BLaER1 treated with 17β-estradiol and CSF1 and Interleukin-3, amounts not matched to agents 10 nM and 100 nM (cell line): ENCODE data around the gene CLDN10.
A peak's percentile ranks its signal among the peaks of the same experiment; 100 is the strongest.

Experiments
- H3K27ac ChIP-seq, 11 experiments: shearing (Covaris generic); formaldehyde crosslinking; 2 replicates each; pipeline ENCODE4 v1.8.1; 2022
- H3K27me3 ChIP-seq, 11 experiments: shearing (Covaris generic); formaldehyde crosslinking; 2 replicates each; pipeline ENCODE4 v1.8.1; 2022
- H3K36me3 ChIP-seq, 11 experiments: shearing (Covaris generic); formaldehyde crosslinking; 2 replicates each; pipeline ENCODE4 v1.8.1; 2022
- H3K4me1 ChIP-seq, 10 experiments: shearing (Covaris generic); formaldehyde crosslinking; 2 replicates each; pipeline ENCODE4 v1.8.1; 2022
- H3K4me2 ChIP-seq, 11 experiments: shearing (Covaris generic); formaldehyde crosslinking; 2 replicates each; pipeline ENCODE4 v1.8.1; 2022
- H3K4me3 ChIP-seq, 10 experiments: shearing (Covaris generic); formaldehyde crosslinking; 2 replicates each; pipeline ENCODE4 v1.8.1; 2022
- H3K9ac ChIP-seq, 11 experiments: shearing (Covaris generic); formaldehyde crosslinking; 2 replicates each; pipeline ENCODE4 v1.8.1; 2022
- H3K9me3 ChIP-seq, 11 experiments: shearing (Covaris generic); formaldehyde crosslinking; replicated peaks in 1 of 11; 2 replicates each; pipeline ENCODE4 v1.8.1; 2022
- H4K20me1 ChIP-seq, 11 experiments: shearing (Covaris generic); formaldehyde crosslinking; 2 replicates each; pipeline ENCODE4 v1.8.1; 2022
- Cebpa-rat ChIP-seq, 11 experiments: shearing (Covaris generic); IDR thresholded peaks; 2 replicates each; pipeline ENCODE4 v1.8.1; 2022

Gene CLDN10

DNA sequence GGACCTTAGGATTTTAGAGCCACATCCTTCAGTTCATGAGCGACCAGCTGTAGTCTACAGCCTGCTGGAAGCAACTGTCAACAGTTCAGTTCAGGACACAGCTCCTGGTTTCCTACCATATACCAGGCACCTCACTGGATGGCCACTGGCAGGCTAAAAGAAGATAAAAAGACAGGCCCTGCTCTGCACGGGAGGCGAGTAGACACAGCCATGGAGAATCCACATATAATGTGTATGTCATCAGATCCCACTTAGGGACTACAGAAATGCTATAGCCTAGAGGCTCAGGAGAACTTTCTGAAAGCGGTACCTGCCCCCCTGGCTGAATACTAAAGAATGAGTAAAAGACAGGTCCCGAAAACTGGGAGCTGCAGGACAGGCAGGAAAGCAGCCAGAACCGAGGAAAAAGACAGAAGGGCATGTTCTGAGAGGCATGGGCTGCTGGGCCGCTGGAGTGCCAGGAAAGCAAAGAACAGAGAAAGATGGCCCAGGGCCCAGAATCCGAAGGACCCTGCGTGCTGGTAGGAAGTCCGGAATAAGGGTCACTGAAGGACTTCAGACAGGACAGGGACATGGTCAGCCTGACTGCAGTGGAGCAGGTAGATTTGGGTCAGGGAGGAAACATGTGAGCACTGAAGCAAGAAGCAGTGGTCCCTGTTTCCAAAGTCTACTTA, 68.4 kb downstream of the CLDN10 start:
- Histone ChIP-seq H3K27ac (no peak overlapping the region; a peak in 1 of 22 replicates), H3K9me3 (peaks cover 0 to 12% (median 0%) of the 10 kb centered on the region in 11 experiments; a peak in 1 of 22 replicates), H3K4me2 (no peak overlapping the region), H3K4me1 (peaks cover 0 to 16% (median 2%) of the 10 kb centered on the region in 10 experiments; a peak in 8 of 20 replicates), H3K9ac (no peak overlapping the region), H3K27me3 (no peaks in the 10 kb centered on the region), H4K20me1 (no peaks in the 10 kb centered on the region), H3K36me3 (no peaks in the 10 kb centered on the region), H3K4me3 (no peak overlapping the region)
- TF ChIP-seq Cebpa-rat (IDR thresholded peaks at IDR 0.05): no peak

DNA sequence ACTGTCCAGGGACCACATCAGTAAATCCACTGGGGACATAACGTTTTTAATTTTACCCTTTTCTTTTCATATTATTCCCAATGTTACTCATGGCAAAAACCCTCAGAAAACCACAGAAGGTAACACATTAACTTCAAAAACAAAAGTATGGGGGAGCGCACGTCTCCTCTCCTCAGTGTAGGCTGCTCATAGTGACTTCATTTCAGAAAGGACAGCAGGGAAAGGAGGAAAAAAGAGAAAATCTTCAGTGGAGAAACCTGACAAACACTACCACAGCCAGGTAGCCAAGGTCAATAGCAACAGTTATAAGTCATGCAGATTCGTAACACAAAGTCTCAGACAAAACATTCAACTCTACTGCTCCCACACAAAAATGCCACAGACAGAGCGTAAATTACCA, 70.6 kb downstream of the CLDN10 start:
- no peak overlapping the region for H3K9ac ChIP-seq
- H3K9me3 ChIP-seq: peaks cover 0 to 12% (median 0%) of the 10 kb centered on the region in 11 experiments; a peak in 2 of 22 replicates
- no peaks in the 10 kb centered on the region for H3K36me3 ChIP-seq
- H3K4me1 ChIP-seq: peaks cover 0 to 16% (median 2%) of the 10 kb centered on the region in 10 experiments; a peak in 8 of 20 replicates
- H3K4me3 ChIP-seq: no peak overlapping the region
- H3K4me2 ChIP-seq: peak overlapping the region in 3 of 11 experiments; percentile 21 to 69 (median 62); a peak in 5 of 22 replicates
- H3K27me3 ChIP-seq: no peaks in the 10 kb centered on the region
- no peaks in the 10 kb centered on the region for H4K20me1 ChIP-seq
- no peak overlapping the region for H3K27ac ChIP-seq
- no peak for TF ChIP-seq Cebpa-rat (IDR thresholded peaks at IDR 0.05)

DNA sequence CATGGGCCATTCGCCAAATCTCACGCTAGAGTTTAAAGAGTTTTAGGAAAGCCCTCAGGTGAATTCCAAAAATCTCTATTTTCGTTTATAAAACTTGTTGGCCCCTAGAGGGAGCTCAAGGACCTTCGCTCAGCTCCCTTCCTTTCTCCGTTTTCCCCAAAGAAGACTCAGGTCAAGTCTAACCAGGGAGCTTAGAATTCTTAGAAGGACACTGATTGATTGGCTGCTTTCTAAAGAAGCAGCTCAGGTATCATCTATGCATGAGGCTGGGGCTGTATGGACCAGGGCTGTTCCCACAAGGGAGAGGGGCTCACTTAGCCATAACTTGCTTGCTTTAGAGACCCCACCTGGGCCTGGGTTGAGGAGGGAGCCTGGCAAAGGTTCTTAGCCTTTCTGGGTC, 71.5 kb downstream of the CLDN10 start:
- H3K9ac ChIP-seq: no peak overlapping the region
- H3K4me2 ChIP-seq: no peak overlapping the region
- H3K36me3 ChIP-seq: no peaks in the 10 kb centered on the region
- H3K27me3 ChIP-seq: no peaks in the 10 kb centered on the region
- no peaks in the 10 kb centered on the region for H4K20me1 ChIP-seq
- H3K4me1 ChIP-seq: peaks cover 0 to 16% (median 2%) of the 10 kb centered on the region in 10 experiments; a peak in 8 of 20 replicates
- H3K9me3 ChIP-seq: peaks cover 0 to 12% (median 0%) of the 10 kb centered on the region in 11 experiments; a peak in 2 of 22 replicates
- TF ChIP-seq Cebpa-rat (IDR thresholded peaks at IDR 0.05): no peak
- no peak overlapping the region for H3K4me3 ChIP-seq
- no peak overlapping the region for H3K27ac ChIP-seq

- Histone ChIP-seq H3K36me3 (no peaks in the 10 kb centered on the region), H3K4me2 (no peak overlapping the region), H3K27ac (no peak overlapping the region), H3K4me3 (no peak overlapping the region), H3K27me3 (no peaks in the 10 kb centered on the region), H3K9ac (no peak overlapping the region), H3K9me3 (peaks cover 0 to 7% (median 0%) of the 10 kb centered on the region in 11 experiments; a peak in 1 of 22 replicates), H3K4me1 (peaks cover 0 to 13% (median 2%) of the 10 kb centered on the region in 10 experiments; a peak in 8 of 20 replicates), H4K20me1 (no peaks in the 10 kb centered on the region)
- no peak for TF ChIP-seq Cebpa-rat (IDR thresholded peaks at IDR 0.05)
Measured at GRCh38 chr13:95626768-95627167, 74.2 kb downstream of the CLDN10 start.

GRCh38 chr13:95627590-95627989, 75.1 kb downstream of the CLDN10 start:
- Histone ChIP-seq H3K9me3 (peaks cover 0 to 7% (median 0%) of the 10 kb centered on the region in 11 experiments; a peak in 1 of 22 replicates), H3K9ac (no peak overlapping the region), H3K4me3 (no peak overlapping the region), H3K4me2 (no peak overlapping the region), H3K4me1 (peaks cover 0 to 6% (median 1%) of the 10 kb centered on the region in 10 experiments; a peak in 8 of 20 replicates), H3K27ac (no peak overlapping the region), H3K36me3 (no peaks in the 10 kb centered on the region), H3K27me3 (no peaks in the 10 kb centered on the region), H4K20me1 (no peaks in the 10 kb centered on the region)
- TF ChIP-seq Cebpa-rat (IDR thresholded peaks at IDR 0.05): no peak

- H3K27ac ChIP-seq: no peak overlapping the region
- no peaks in the 10 kb centered on the region for H4K20me1 ChIP-seq
- no peak overlapping the region for H3K4me3 ChIP-seq
- H3K36me3 ChIP-seq: no peaks in the 10 kb centered on the region
- H3K4me1 ChIP-seq: no peaks in the 10 kb centered on the region
- H3K9me3 ChIP-seq: peaks cover 0 to 7% (median 0%) of the 10 kb centered on the region in 11 experiments; a peak in 1 of 22 replicates
- H3K9ac ChIP-seq: no peak overlapping the region
- H3K27me3 ChIP-seq: no peaks in the 10 kb centered on the region
- no peak for TF ChIP-seq Cebpa-rat (IDR thresholded peaks at IDR 0.05)
- no peak overlapping the region for H3K4me2 ChIP-seq
Measured at GRCh38 chr13:95628488-95628887, 76.0 kb downstream of the CLDN10 start.

DNA sequence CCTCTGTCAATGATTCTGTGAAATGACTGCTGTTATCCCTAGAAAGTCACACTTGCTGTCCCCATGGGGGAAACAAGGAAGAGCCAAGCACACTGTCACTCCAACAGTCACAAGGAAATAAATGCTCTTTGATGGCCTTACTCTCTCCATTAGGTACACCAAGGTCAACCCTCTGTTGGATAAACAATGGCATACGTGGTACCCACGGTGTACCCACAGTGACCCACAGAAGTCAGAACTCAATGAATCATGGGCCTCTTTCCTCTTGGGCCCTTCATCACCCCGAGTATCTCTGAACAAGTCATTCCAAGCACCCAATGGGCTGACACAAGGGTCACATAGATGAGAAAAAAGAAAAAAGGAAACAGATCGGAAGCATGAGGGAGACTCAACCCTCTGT, 76.6 kb downstream of the CLDN10 start:
- Histone ChIP-seq H3K36me3 (no peaks in the 10 kb centered on the region), H3K9me3 (peaks cover 0 to 7% (median 0%) of the 10 kb centered on the region in 11 experiments; a peak in 1 of 22 replicates)
- no peak for TF ChIP-seq Cebpa-rat (IDR thresholded peaks at IDR 0.05)

More for the DNA sequence above, 76.6 kb downstream of the CLDN10 start:
- no peaks in the 10 kb centered on the region for H3K4me1 ChIP-seq
- no peak overlapping the region for H3K27ac ChIP-seq
- H3K9ac ChIP-seq: no peak overlapping the region
- no peak overlapping the region for H3K4me2 ChIP-seq
- H3K27me3 ChIP-seq: no peaks in the 10 kb centered on the region
- H4K20me1 ChIP-seq: no peaks in the 10 kb centered on the region
- no peak overlapping the region for H3K4me3 ChIP-seq
